Diencephalon (tissue), 1 donor: ENCODE results near the gene GNG8. TPM values are rescaled to one million over a fixed set of nuclear protein-coding genes. Genes with fewer than 3 reads are reported as not detected.

Experiments
- total RNA-seq: library from RNA; depleted of rRNA; stranded (reverse); fragments of >200 nt; gene quantifications from one replicate; pipeline ENCODE4 v1.2.3, GENCODE V29; 2014

Gene GNG8
- not detected for total RNA-seq

DNA sequence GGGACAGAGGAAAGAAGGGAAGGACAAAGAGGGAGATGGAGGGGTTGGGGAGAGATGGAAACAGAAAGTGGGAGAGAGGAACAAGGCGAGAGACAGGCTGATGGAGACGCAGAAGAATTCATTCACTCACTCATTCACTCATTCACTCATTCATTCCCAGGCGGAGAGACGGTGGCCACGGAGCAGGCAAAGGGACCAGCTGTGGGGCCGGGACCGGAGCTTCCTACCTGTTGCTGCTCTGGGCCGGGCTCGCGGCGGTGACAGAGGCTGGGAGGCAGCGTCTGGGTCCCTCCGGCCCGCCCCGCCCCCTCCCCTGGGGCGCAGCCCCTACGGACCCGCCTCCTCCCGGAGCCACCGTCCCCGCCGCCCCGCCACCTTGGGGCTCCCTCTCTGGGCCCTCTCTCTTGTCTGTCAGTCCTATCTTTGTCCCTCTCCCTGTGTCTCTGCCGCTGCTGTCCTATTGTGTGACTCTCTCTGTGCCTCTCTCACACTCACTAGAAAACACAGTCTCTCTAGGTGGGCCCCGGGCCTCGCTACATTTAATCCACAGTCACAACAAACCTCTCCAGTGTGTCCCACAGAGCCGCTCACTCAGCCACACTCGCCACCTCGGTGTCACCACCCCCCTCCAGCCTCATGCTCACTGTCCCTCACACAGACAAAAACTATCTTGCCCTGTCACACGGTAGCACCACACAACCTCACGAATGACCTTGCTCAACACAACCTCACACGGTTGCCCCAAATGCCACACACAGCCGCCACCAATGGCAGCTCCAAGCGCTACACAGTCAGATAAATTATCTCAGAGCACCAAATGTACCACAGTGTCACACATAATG lies at the start of gene GNG8:
Gene GNG8 (minus strand): TSS at position 283 of the 842 bp plus-strand sequence. CDS start 1,520 bp downstream, outside the sequence.

DNA sequence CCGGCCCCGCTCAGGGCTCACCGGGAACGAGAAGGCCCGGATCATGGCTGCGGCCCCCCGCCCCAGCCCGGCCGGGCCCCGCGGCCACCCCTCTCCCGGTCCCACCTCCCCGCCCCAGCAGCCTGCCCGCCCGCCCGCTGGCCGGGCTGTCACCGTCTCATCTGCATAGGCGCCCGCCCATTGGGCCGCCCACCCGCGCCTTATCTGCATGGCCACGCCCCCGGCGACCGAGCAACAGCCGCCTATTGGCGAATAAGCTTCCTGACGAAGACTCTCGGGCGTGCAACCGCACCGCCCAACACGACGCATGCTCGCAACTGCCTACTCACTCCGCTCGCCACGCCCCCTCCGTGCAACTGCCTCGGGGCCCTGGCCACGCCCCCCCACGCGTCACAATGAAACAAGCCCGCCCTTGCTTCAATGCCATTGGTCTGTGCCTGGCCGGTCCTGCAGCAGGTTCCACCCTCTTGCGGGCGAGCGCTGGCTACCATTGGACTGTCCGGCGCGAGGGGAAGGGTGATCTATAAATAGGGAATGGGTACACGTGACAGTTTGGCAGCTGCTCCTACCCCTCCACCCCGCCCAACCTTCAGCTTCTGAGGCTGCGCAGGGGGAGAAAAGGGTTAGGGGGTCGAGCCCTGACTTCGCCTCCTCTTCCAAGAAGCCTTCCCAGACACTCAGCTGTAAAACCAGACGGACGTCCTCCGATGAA lies 25.2 kb upstream of the GNG8 start, which contains the start of gene DACT3:
Gene DACT3 (minus strand): TSS at position 163 of the 712 bp plus-strand sequence. CDS start 118 bp downstream, at position 45.

GRCh38 chr19:46624958-46625661 lies 10.9 kb downstream of the GNG8 start, which contains the start of gene PTGIR:
Gene PTGIR, minus strand, starts transcription at chr19:46625089. Its CDS starts 864 bp downstream, at chr19:46624225.

DNA sequence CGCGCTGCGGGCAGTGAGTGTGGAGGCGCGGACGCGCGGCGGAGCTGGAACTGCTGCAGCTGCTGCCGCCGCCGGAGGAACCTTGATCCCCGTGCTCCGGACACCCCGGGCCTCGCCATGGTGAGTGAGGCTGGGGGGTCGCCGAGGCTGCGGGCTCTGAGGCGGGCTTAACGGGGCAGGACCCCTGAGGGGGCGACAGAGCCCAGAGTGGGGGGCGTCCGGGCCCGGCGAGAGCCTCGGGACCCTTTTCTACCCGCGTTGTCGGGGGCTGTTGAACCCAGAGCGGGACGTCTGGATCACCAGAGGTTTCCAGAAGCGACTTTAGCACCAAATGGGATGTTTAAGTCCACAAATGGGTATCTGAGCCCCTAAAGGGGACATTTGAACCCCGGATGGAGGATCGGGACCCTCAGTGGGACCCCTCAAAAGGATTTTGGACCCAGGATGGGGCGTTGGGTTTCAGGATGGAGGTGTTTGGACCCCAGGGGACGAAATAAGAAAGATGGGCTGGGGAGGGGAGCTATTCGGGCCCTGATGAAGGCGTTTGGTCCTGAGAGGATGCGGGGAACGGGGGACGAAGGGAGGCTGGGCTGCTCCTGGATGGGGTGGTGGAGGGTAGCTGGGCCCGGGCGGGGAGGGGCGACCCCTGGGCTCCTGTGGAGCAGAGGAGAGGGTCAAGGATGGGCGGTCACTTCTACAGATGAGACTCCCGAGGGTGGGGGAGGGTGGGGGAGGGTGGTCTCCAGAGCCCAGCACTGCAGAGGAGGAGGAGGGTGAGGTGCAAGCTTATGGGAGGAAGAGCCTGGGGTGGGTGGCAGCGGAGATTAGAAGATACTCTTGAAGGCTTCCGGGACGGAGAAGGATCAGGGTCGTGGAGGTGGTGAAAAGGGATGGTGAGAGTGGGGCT lies 34.4 kb downstream of the GNG8 start, which contains the start of gene CALM3:
Gene CALM3 (plus strand): TSS at position 13 of the 907 bp plus-strand sequence. CDS start 105 bp downstream, at position 118.

Other genes with a start within 250 kb of the GNG8 start
- gene CCDC8, start 222.6 kb downstream of the GNG8 start, total RNA-seq = 8.1 TPM
- 39.2 TPM for gene PNMA8C, start 207.3 kb downstream of the GNG8 start, total RNA-seq
- gene PNMA8A, start 164.6 kb downstream of the GNG8 start, total RNA-seq = 108 TPM
- gene PNMA8B, start 140.3 kb downstream of the GNG8 start, total RNA-seq = 33.0 TPM
- gene CALM3, start 34.9 kb downstream of the GNG8 start, total RNA-seq = 544 TPM
- gene PTGIR, start 11.1 kb downstream of the GNG8 start, total RNA-seq = 0.23 TPM
- 24.0 TPM for gene DACT3, start 25.0 kb upstream of the GNG8 start, total RNA-seq
- gene PRKD2, start 80.9 kb upstream of the GNG8 start, total RNA-seq = 6.7 TPM
- gene FKRP, start 109.9 kb upstream of the GNG8 start, total RNA-seq = 18.2 TPM
- gene STRN4, start 110.2 kb upstream of the GNG8 start, total RNA-seq = 93.0 TPM
- gene SLC1A5, start 152.4 kb upstream of the GNG8 start, total RNA-seq = 4.4 TPM
- 82.1 TPM for gene AP2S1, start 214.6 kb upstream of the GNG8 start, total RNA-seq
- 108 TPM for gene ARHGAP35, start 224.8 kb upstream of the GNG8 start, total RNA-seq